GM12878 (cell line): ENCODE data around the gene OLR1. TPM values are rescaled to one million over a fixed set of nuclear protein-coding genes. Genes with fewer than 3 reads are reported as not detected.

Source experiments
- ATAC-seq: fragments of 200-7000 bp; cut with Tn5 transposase; 3 replicates; pipeline ENCODE4 v1.9.1; 2020; ENCODE audit warnings: mild to moderate bottlenecking, moderate library complexity
- BruUV-seq: library from RNA; stranded (reverse); fragments of 400-500 nt; replicated peaks from 2 replicates; lab custom pipeline; 2021; lab: Mats Ljungman, UMichigan
- CTCF ChIA-PET: fragments of 300-600 bp; sonication (Branson Sonifier 250); formaldehyde crosslinking; extraction: SDS; loops from one replicate; lab custom pipeline; 2021; ENCODE audit warnings: inconsistent platforms; lab: Yijun Ruan, JAX
- POLR2A ChIA-PET: fragments of 350-600 bp; formaldehyde crosslinking; extraction: SDS; loops from one replicate; lab custom pipeline; 2021; ENCODE audit warnings: inconsistent platforms; lab: Charles Lee
- RAD21 ChIA-PET: fragments of 300-600 bp; sonication (Branson Sonifier 250); formaldehyde crosslinking; loops from one replicate; lab custom pipeline; 2023; ENCODE audit warnings: antibody characterized with exemption; ENCODE audit not compliant: unreplicated experiment; lab: Charles Lee
- SMC1A ChIA-PET: fragments of 300-600 bp; sonication (Branson Sonifier 250); formaldehyde crosslinking; loops from one replicate; lab custom pipeline; 2023; ENCODE audit not compliant: unreplicated experiment, uncharacterized antibody; lab: Charles Lee
- DNase-seq: peaks from one replicate; pipeline ENCODE4 v3.0.0-alpha.2; 2011; ENCODE audit warnings: low read depth, low spot score
- FAIRE-seq: peaks from 3 replicates; lab custom pipeline; 2011; peaks lifted over from hg19 to GRCh38; lab: Jason Lieb, UNC
- H2AFZ ChIP-seq: 2 replicates; pipeline ENCODE4 v1.6.0; 2011; ENCODE audit warnings: low read depth, low read length, control low read depth; ENCODE audit not compliant: control insufficient read depth
- H3K27ac ChIP-seq: 2 replicates; pipeline ENCODE4 v1.5.1; 2011; ENCODE audit warnings: control low read depth; ENCODE audit not compliant: control insufficient read depth, insufficient read depth
- H3K27me3 ChIP-seq, 2 experiments: replicated peaks in 1 of 2; 2 replicates each; pipeline versions ENCODE4 v1.6.0 to v1.6.1; 2011; ENCODE audit warnings: low read length in 1 of 2; ENCODE audit not compliant: control insufficient read depth in 2 of 2, insufficient read depth in 2 of 2
- H3K36me3 ChIP-seq, 2 experiments: 2 replicates each; pipeline ENCODE4 v1.5.1; 2011; ENCODE audit warnings: low read length in 1 of 2; ENCODE audit not compliant: control insufficient read depth in 2 of 2, insufficient read depth in 2 of 2
- H3K4me1 ChIP-seq: 2 replicates; pipeline ENCODE4 v1.6.1; 2011; ENCODE audit warnings: mild to moderate bottlenecking, low read length, moderate library complexity, mixed read lengths; ENCODE audit not compliant: control insufficient read depth, insufficient read depth
- H3K4me2 ChIP-seq: 2 replicates; pipeline ENCODE4 v1.6.0; 2011; ENCODE audit warnings: control low read depth; ENCODE audit not compliant: control insufficient read depth, insufficient read depth
- H3K4me3 ChIP-seq: fragments of 200-600 bp; sonication (generic); 2 replicates; pipeline ENCODE4 v1.5.1; 2016
- H3K79me2 ChIP-seq: 2 replicates; pipeline ENCODE4 v1.6.0; 2011; ENCODE audit warnings: low read length; ENCODE audit not compliant: control insufficient read depth, insufficient read depth
- H3K9ac ChIP-seq: 2 replicates; pipeline ENCODE4 v1.8.0; 2011; ENCODE audit warnings: low read length, control low read depth, mixed read lengths; ENCODE audit not compliant: control insufficient read depth, insufficient read depth
- H3K9me3 ChIP-seq: replicated peaks from 3 replicates; pipeline ENCODE4 v1.5.1; 2011; ENCODE audit warnings: mild to moderate bottlenecking, low read length; ENCODE audit not compliant: control insufficient read depth, insufficient read depth
- H4K20me1 ChIP-seq: 2 replicates; pipeline ENCODE4 v1.6.0; 2011; ENCODE audit not compliant: control insufficient read depth, insufficient read depth
- BCL11A ChIP-seq: IDR thresholded peaks from 2 replicates; pipeline ENCODE4 v1.6.1; 2011; ENCODE audit warnings: low read depth, low read length
- CBX5 ChIP-seq: sonication (generic); IDR thresholded peaks from 2 replicates; pipeline ENCODE4 v1.6.1; 2016; ENCODE audit warnings: low read depth, moderate library complexity, mild to moderate bottlenecking, inconsistent platforms
- CEBPB ChIP-seq, 2 experiments: fragments of 150-350 bp in 1 of 2; IDR thresholded peaks; 2 replicates each; pipeline ENCODE4 v1.6.1; 2012 to 2014; ENCODE audit warnings: low read depth in 2 of 2, low read length in 2 of 2, borderline replicate concordance in 1 of 2, inconsistent platforms in 1 of 2
- CEBPZ ChIP-seq: fragments of 150-350 bp; IDR thresholded peaks from 2 replicates; pipeline ENCODE4 v1.6.1; 2016; ENCODE audit warnings: low read depth, low read length
- DPF2 ChIP-seq: fragments of 450-650 bp; IDR thresholded peaks from 2 replicates; pipeline ENCODE4 v1.6.1; 2017; ENCODE audit warnings: mild to moderate bottlenecking
- MAX ChIP-seq: IDR thresholded peaks from 2 replicates; pipeline ENCODE4 v1.6.1; 2012; ENCODE audit warnings: low read depth, low read length, improper control_type of control experiment
- MEF2A ChIP-seq: IDR thresholded peaks from 2 replicates; pipeline ENCODE4 v1.6.1; 2011; ENCODE audit warnings: low read depth, mild to moderate bottlenecking, low read length, moderate library complexity; ENCODE audit not compliant: insufficient read depth
- MTA2 ChIP-seq: fragments of 450-650 bp; IDR thresholded peaks from 2 replicates; pipeline ENCODE4 v1.6.1; 2016; ENCODE audit warnings: low read depth, mild to moderate bottlenecking, moderate library complexity
- MYB ChIP-seq: fragments of 150-350 bp; IDR thresholded peaks from 2 replicates; pipeline ENCODE4 v1.6.1; 2014; ENCODE audit warnings: mild to moderate bottlenecking, low read depth, low read length, borderline replicate concordance
- POLR2AphosphoS5 ChIP-seq: IDR thresholded peaks from 2 replicates; pipeline ENCODE4 v1.6.1; 2011; ENCODE audit warnings: mild to moderate bottlenecking, low read length, inconsistent platforms
- RAD21 ChIP-seq: IDR thresholded peaks from 2 replicates; pipeline ENCODE4 v1.6.1; 2011; ENCODE audit warnings: mild to moderate bottlenecking, low read depth, low read length, moderate library complexity; ENCODE audit not compliant: insufficient read depth
- RB1 ChIP-seq: fragments of 450-650 bp; formaldehyde crosslinking; IDR thresholded peaks from 2 replicates; pipeline ENCODE4 v1.6.1; 2017; ENCODE audit warnings: mild to moderate bottlenecking, borderline replicate concordance
- RUNX3 ChIP-seq: IDR thresholded peaks from 2 replicates; pipeline ENCODE4 v1.6.1; 2012; ENCODE audit warnings: low read length, inconsistent platforms
- STAT1 ChIP-seq: fragments of 450-650 bp; conservative IDR thresholded peaks from 2 replicates; pipeline ENCODE4 v1.6.1; 2014; ENCODE audit warnings: antibody characterized with exemption, mild to moderate bottlenecking
- ZBED1 ChIP-seq: IDR thresholded peaks from 2 replicates; pipeline ENCODE4 v1.6.1; 2016; ENCODE audit warnings: borderline replicate concordance
- WGBS: methylation state at CpG from one replicate; pipeline ENCODE4 v1.1.6; 2016; ENCODE audit warnings: low lambda C conversion rate; ENCODE audit not compliant: insufficient replicate concordance, insufficient coverage; ENCODE audit errors: missing lambda C conversion rate; 5-methylcytosine and 5-hydroxymethylcytosine counted together
- in situ Hi-C: fragments of 300-500 bp; cut with MboI; formaldehyde crosslinking; loops from 9 replicates; pipeline ENCODE4 v1.14.3; 2018; ENCODE audit warnings: mixed read lengths
- intact Hi-C: fragments of 100-400 bp; cut with micrococcal nuclease; formaldehyde crosslinking; loops from one replicate; pipeline ENCODE4 v1.14.2; 2022; ENCODE audit not compliant: unreplicated experiment
- polyA plus RNA-seq, 11 experiments: library from polyadenylated mRNA; depleted of rRNA in 4 of 11; unstranded in 6 of 11; stranded (reverse) in 5 of 11; fragments of >200 nt; fragmentation: Nextera tagmentation in 4 of 11; fragmentation: Illumina TruSeq in 1 of 11; extraction: Ambion mirVana in 4 of 11; extraction: Trizol in 1 of 11; gene quantifications; 1 replicate in 1 of 11; 2 replicates in 10 of 11; pipeline versions ENCODE4 v1.2.1 to v1.2.3, GENCODE V29; 2011 to 2016; ENCODE audit warnings: inconsistent platforms in 2 of 11, missing spikeins in 2 of 11, low read depth in 1 of 11
- total RNA-seq, 4 experiments: library from RNA; depleted of rRNA in 3 of 4; stranded (reverse); fragments of >200 nt in 3 of 4; fragmentation: Illumina TruSeq in 1 of 4; extraction: Trizol in 1 of 4; gene quantifications; 2 replicates each; pipeline versions ENCODE4 v1.2.1 to v1.2.3, GENCODE V29; 2013 to 2021
- TF ChIP-seq, protein P1 (sequence below): IDR thresholded peaks from 2 replicates; pipeline ENCODE4 v1.6.1; 2012; ENCODE audit warnings: low read depth, low read length, improper control_type of control experiment

Gene OLR1
- total and polyA plus RNA-seq, 10 of the 15 experiments (the other 5 are each of a cell fraction or from before 2014, with no cell fraction given) = 0.08 TPM; not detected in 9

DNA sequence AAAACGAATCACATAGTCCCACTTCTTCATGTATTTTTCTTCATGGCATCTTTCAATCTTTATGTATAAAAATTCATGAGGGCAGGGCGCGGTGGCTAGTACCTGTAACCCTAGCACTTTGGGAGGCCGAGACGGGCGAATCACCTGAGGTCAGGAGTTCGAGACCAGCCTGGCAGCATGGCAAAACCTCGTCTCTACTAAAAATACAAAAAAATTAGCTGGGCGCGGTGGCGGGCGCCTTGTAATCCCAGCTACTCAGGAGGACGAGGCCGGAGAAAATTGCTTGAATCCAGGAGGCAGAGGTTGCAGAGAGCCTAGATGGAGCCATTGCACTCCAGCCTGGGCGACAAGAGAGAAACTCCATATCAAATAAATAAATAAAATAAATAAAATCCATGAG lies 38.3 kb upstream of the OLR1 start:
- Histone ChIP-seq H3K36me3 (no peaks in the 10 kb centered on the region), H3K4me3 (no peak overlapping the region), H3K9me3 (no peaks in the 10 kb centered on the region), H3K4me1 (peaks cover 6% of the 10 kb centered on the region; the same call in 1 of the 2 replicates), H2AFZ (no peak overlapping the region), H3K9ac (no peak overlapping the region), H3K27ac (no peak overlapping the region), H4K20me1 (no peaks in the 10 kb centered on the region), H3K79me2 (no peaks in the 10 kb centered on the region), H3K27me3 (peaks cover 0 to 3% of the 10 kb centered on the region in 2 experiments; a peak in 2 of 4 replicates), H3K4me2 (no peak overlapping the region)
- CTCF ChIA-PET = interaction anchor here (1.2 kb wide), 1 partner anchor 57 kb away, joined by 3 read pairs; no protein-coding TSS in a partner anchor
- BruUV-seq = no TSS peak
- DNase-seq (no peak), FAIRE-seq (no peak), ATAC-seq (no peak)
- WGBS = 88% methylated on average over 15 of the region's 15 CpGs
- SMC1A ChIA-PET = no interaction called here
- intact Hi-C loops (no loop called here), in situ Hi-C loops (no loop called here)
- TF ChIP-seq MAX (no peak), RB1 (no peak), ZBED1 (no peak), MEF2A (no peak), RAD21 (no peak), MYB (no peak), RUNX3 (no peak), POLR2AphosphoS5 (no peak), MTA2 (no peak), CEBPZ (no peak), STAT1 (no peak), CBX5 (no peak), BCL11A (no peak), CEBPB (IDR thresholded peaks at IDR 0.05; ENCODE audit: borderline replicate concordance in 1 of 2, low read depth in 2 of 2, low read length in 2 of 2) (no peak), DPF2 (no peak)
- TF ChIP-seq, protein P1, sequence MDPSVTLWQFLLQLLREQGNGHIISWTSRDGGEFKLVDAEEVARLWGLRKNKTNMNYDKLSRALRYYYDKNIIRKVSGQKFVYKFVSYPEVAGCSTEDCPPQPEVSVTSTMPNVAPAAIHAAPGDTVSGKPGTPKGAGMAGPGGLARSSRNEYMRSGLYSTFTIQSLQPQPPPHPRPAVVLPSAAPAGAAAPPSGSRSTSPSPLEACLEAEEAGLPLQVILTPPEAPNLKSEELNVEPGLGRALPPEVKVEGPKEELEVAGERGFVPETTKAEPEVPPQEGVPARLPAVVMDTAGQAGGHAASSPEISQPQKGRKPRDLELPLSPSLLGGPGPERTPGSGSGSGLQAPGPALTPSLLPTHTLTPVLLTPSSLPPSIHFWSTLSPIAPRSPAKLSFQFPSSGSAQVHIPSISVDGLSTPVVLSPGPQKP = no peak
- POLR2A ChIA-PET = interaction anchor here (0.6 kb wide), 1 partner anchor 83 kb away, joined by 4 read pairs; no protein-coding TSS in a partner anchor
- RAD21 ChIA-PET = interaction anchor here (1.0 to 1.3 kb wide), 2 partner anchors 26 to 57 kb away, joined by 3 read pairs; no protein-coding TSS in a partner anchor
